Endothelial cell of umbilical vein (primary cell): ENCODE results near the gene SLC22A15. TPM values are rescaled to one million over a fixed set of nuclear protein-coding genes. Genes with fewer than 3 reads are reported as not detected.

Experiments used
- BruUV-seq: library from RNA; stranded (reverse); fragments of 400-500 nt; replicated peaks from 2 replicates; lab custom pipeline; 2021; lab: Mats Ljungman, UMichigan
- CTCF ChIA-PET: fragments of 300-600, 350-600 bp; sonication (Branson Sonifier 250); formaldehyde crosslinking; loops from one replicate; lab custom pipeline; 2021; ENCODE audit warnings: antibody characterized with exemption, inconsistent platforms; lab: Charles Lee
- POLR2A ChIA-PET: fragments of 300-600, 350-600 bp; sonication (Branson Sonifier 250); formaldehyde crosslinking; loops from one replicate; lab custom pipeline; 2021; ENCODE audit warnings: antibody characterized with exemption, inconsistent platforms; lab: Charles Lee
- DNase-seq: peaks from one replicate; pipeline ENCODE4 v3.0.0-alpha.2; 2011; ENCODE audit warnings: low read depth, low spot score
- FAIRE-seq: peaks from 2 replicates; lab custom pipeline; 2011; peaks lifted over from hg19 to GRCh38; lab: Jason Lieb, UNC
- H2AFZ ChIP-seq: 2 replicates; pipeline ENCODE4 v1.6.0; 2012; ENCODE audit warnings: low read depth, low read length, control low read depth, inconsistent platforms
- H3K27ac ChIP-seq: 2 replicates; pipeline ENCODE4 v1.5.1; 2011; ENCODE audit warnings: low read depth, mild to moderate bottlenecking, control low read depth, low read length, moderate library complexity; ENCODE audit not compliant: insufficient read depth
- H3K27me3 ChIP-seq, 2 experiments: 2 replicates each; pipeline versions ENCODE4 v1.6.0 to v1.6.1; 2011; ENCODE audit warnings: low read length in 2 of 2, mixed read lengths in 1 of 2; ENCODE audit not compliant: control insufficient read depth in 2 of 2, insufficient read depth in 2 of 2
- H3K36me3 ChIP-seq, 2 experiments: 2 replicates in 1 of 2; 3 replicates in 1 of 2; pipeline ENCODE4 v1.5.1; 2011; ENCODE audit warnings: low read length in 2 of 2, mild to moderate bottlenecking in 1 of 2, moderate library complexity in 1 of 2; ENCODE audit not compliant: control insufficient read depth in 2 of 2, insufficient read depth in 2 of 2; ENCODE audit errors: extremely low read depth in 1 of 2
- H3K4me1 ChIP-seq: 3 replicates; pipeline ENCODE4 v1.5.1; 2011; ENCODE audit warnings: mild to moderate bottlenecking, low read length; ENCODE audit not compliant: control insufficient read depth, insufficient read depth; ENCODE audit errors: extremely low read depth
- H3K4me2 ChIP-seq: 2 replicates; pipeline ENCODE4 v1.6.1; 2011; ENCODE audit warnings: low read length, control low read depth, mixed read lengths; ENCODE audit not compliant: insufficient read depth
- H3K4me3 ChIP-seq, 3 experiments: fragments of 200-600 bp in 1 of 3; sonication (generic), shearing (Covaris generic) in 1 of 3; replicated peaks in 1 of 3; 2 replicates each; pipeline ENCODE4 v1.5.1; 2011 to 2016; ENCODE audit warnings: control low read depth in 3 of 3, low read length in 3 of 3, mild to moderate bottlenecking in 2 of 3, inconsistent platforms in 1 of 3, low read depth in 1 of 3, moderate library complexity in 1 of 3; ENCODE audit not compliant: insufficient read depth in 1 of 3
- H3K79me2 ChIP-seq: 2 replicates; pipeline ENCODE4 v1.6.0; 2012; ENCODE audit warnings: low read length, inconsistent platforms; ENCODE audit not compliant: control insufficient read depth, insufficient read depth
- H3K9ac ChIP-seq: replicated peaks from 2 replicates; pipeline ENCODE3; 2011; ENCODE audit warnings: low read length, control low read depth; ENCODE audit not compliant: insufficient read depth; ENCODE audit errors: extremely low read depth
- H3K9me1 ChIP-seq: replicated peaks from 3 replicates; pipeline ENCODE4 v1.6.0; 2011; ENCODE audit warnings: mild to moderate bottlenecking, low read length; ENCODE audit not compliant: control insufficient read depth, insufficient read depth; ENCODE audit errors: extremely low read depth
- H3K9me3 ChIP-seq: replicated peaks from 2 replicates; pipeline ENCODE4 v1.5.1; 2012; ENCODE audit warnings: low read length, inconsistent platforms; ENCODE audit not compliant: control insufficient read depth, insufficient read depth
- H4K20me1 ChIP-seq: replicated peaks from 2 replicates; pipeline ENCODE3; 2011; ENCODE audit warnings: mild to moderate bottlenecking, low read length; ENCODE audit not compliant: control insufficient read depth, insufficient read depth; ENCODE audit errors: extremely low read depth
- CTCF ChIP-seq, 2 donors: IDR thresholded peaks; 1 replicate in 1 of 2; 2 replicates in 1 of 2; pipeline ENCODE4 v1.5.1; 2011; ENCODE audit warnings: low read length in 2 of 2, mild to moderate bottlenecking in 2 of 2, moderate library complexity in 2 of 2, control low read depth in 1 of 2, inconsistent platforms in 1 of 2, low read depth in 1 of 2; ENCODE audit not compliant: insufficient read depth in 1 of 2; ENCODE audit errors: extremely low read depth in 1 of 2
- EZH2 ChIP-seq: IDR thresholded peaks from 2 replicates; pipeline ENCODE4 v1.6.1; 2012; ENCODE audit warnings: borderline replicate concordance, low read depth, mild to moderate bottlenecking, moderate library complexity, low read length, inconsistent platforms; ENCODE audit not compliant: severe bottlenecking
- FOS ChIP-seq: IDR thresholded peaks from 2 replicates; pipeline ENCODE4 v1.6.1; 2011; ENCODE audit warnings: mild to moderate bottlenecking, low read length, moderate library complexity, borderline replicate concordance; ENCODE audit not compliant: insufficient read depth
- GATA2 ChIP-seq: IDR thresholded peaks from 2 replicates; pipeline ENCODE4 v1.7.0; 2011; ENCODE audit warnings: low read depth, mild to moderate bottlenecking, moderate library complexity, mixed read lengths, low read length; ENCODE audit not compliant: insufficient read length, insufficient read depth
- JUN ChIP-seq: IDR thresholded peaks from 2 replicates; pipeline ENCODE4 v1.6.1; 2011; ENCODE audit warnings: borderline replicate concordance, low read depth; ENCODE audit not compliant: insufficient read length, insufficient read depth
- POLR2A ChIP-seq: IDR thresholded peaks from 2 replicates; pipeline ENCODE4 v1.6.1; 2012; ENCODE audit warnings: low read depth, mild to moderate bottlenecking, control low read depth, low read length
- POLR2AphosphoS5 ChIP-seq: IDR thresholded peaks from 2 replicates; pipeline ENCODE4 v1.6.1; 2012; ENCODE audit warnings: low read depth, mild to moderate bottlenecking, control low read depth, low read length, moderate library complexity; ENCODE audit not compliant: insufficient read depth
- dilution Hi-C: fragments of 300-500 bp; cut with MboI; formaldehyde crosslinking; loops from one replicate; pipeline ENCODE4 v1.15.0; 2019; ENCODE audit warnings: low sequenced_read_pairs; ENCODE audit not compliant: extremely low pct_ligation_motif_present
- intact Hi-C: fragments of 100-400 bp; cut with micrococcal nuclease; formaldehyde crosslinking; loops from one replicate; pipeline ENCODE4 v1.10.0; 2022
- polyA plus RNA-seq, 4 experiments: library from polyadenylated mRNA; depleted of rRNA in 3 of 4; stranded (reverse) in 3 of 4; unstranded in 1 of 4; fragments of >200 nt; gene quantifications; 2 replicates each; pipeline versions ENCODE4 v1.2.1 to v1.2.3, GENCODE V29; 2011 to 2012; ENCODE audit warnings: missing spikeins in 1 of 4
- total RNA-seq: library from RNA; stranded (reverse); gene quantifications from 2 replicates; pipeline ENCODE4 v1.2.3, GENCODE V29; 2021
- TF ChIP-seq, protein P1 (sequence below): IDR thresholded peaks from 2 replicates; pipeline ENCODE4 v1.6.1; 2011; ENCODE audit not compliant: insufficient read depth, insufficient read length

SLC22A15 gene
- total and polyA plus RNA-seq, 2 donors (not counting 3 experiments of a cell fraction or from before 2014, with no cell fraction given): 0.44 TPM; not detected in 1

GRCh38 chr1:116111524-116112021 is 135.3 kb downstream of the SLC22A15 start:
- Histone ChIP-seq H3K4me3 (no peak overlapping the region), H3K9ac (no peak overlapping the region), H3K27ac (no peak overlapping the region), H3K4me1 (no peaks in the 10 kb centered on the region), H3K36me3 (no peaks in the 10 kb centered on the region), H4K20me1 (no peaks in the 10 kb centered on the region), H3K4me2 (no peak overlapping the region), H2AFZ (no peak overlapping the region), H3K27me3 (no peaks in the 10 kb centered on the region), H3K9me1 (no peaks in the 10 kb centered on the region), H3K79me2 (no peaks in the 10 kb centered on the region), H3K9me3 (no peaks in the 10 kb centered on the region)
- no peak for DNase-seq
- CTCF ChIA-PET: no interaction called here
- no peak for FAIRE-seq
- dilution Hi-C loops (no loop called here), intact Hi-C loops (no loop called here)
- no TSS peak for BruUV-seq
- POLR2A ChIA-PET: no interaction called here
- TF ChIP-seq FOS: no peak
- no peak for TF ChIP-seq EZH2
- TF ChIP-seq POLR2A: no peak
- TF ChIP-seq JUN: no peak
- no peak for TF ChIP-seq CTCF (IDR thresholded peaks at IDR 0.05; ENCODE audit: extremely low read depth in 1 of 2, insufficient read depth in 1 of 2, low read depth in 1 of 2, low read length in 2 of 2)
- TF ChIP-seq GATA2: no peak
- TF ChIP-seq, protein P1, sequence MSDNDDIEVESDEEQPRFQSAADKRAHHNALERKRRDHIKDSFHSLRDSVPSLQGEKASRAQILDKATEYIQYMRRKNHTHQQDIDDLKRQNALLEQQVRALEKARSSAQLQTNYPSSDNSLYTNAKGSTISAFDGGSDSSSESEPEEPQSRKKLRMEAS: no peak
- no peak for TF ChIP-seq POLR2AphosphoS5
